Liver (tissue), 9 donors: Measurements from ENCODE around the gene FARS2. TPM values are rescaled to one million over a fixed set of nuclear protein-coding genes. Genes with fewer than 3 reads are reported as not detected.

Source experiments
- DNase-seq: peaks from one replicate; pipeline ENCODE4 v3.0.0-alpha.2; 2017; ENCODE audit warnings: low spot score
- H3K27ac ChIP-seq, 2 donors: one replicate each; pipeline ENCODE4 v1.7.0; 2013; ENCODE audit warnings: inconsistent platforms in 2 of 2, low read length in 2 of 2, control low read depth in 1 of 2, low read depth in 1 of 2, mild to moderate bottlenecking in 1 of 2
- H3K27me3 ChIP-seq, 4 donors: one replicate each; pipeline versions ENCODE4 v1.6.1 to v1.7.0; 2013; ENCODE audit warnings: low read length in 3 of 4, inconsistent platforms in 1 of 4, mild to moderate bottlenecking in 1 of 4, moderate library complexity in 1 of 4; ENCODE audit not compliant: control insufficient read depth in 4 of 4, insufficient read depth in 4 of 4
- H3K36me3 ChIP-seq, 4 donors: one replicate each; pipeline versions ENCODE4 v1.6.1 to v1.7.0; 2013; ENCODE audit warnings: low read length in 3 of 4, mild to moderate bottlenecking in 3 of 4, low read depth in 1 of 4, moderate library complexity in 1 of 4; ENCODE audit not compliant: control insufficient read depth in 4 of 4, insufficient read depth in 3 of 4
- H3K4me1 ChIP-seq, 4 donors: one replicate each; pipeline versions ENCODE4 v1.6.1 to v1.7.0; 2013; ENCODE audit warnings: low read length in 3 of 4, mild to moderate bottlenecking in 3 of 4, moderate library complexity in 1 of 4; ENCODE audit not compliant: control insufficient read depth in 4 of 4, insufficient read depth in 4 of 4
- H3K4me3 ChIP-seq, 3 donors: one replicate each; pipeline versions ENCODE4 v1.6.1 to v1.7.0; 2013; ENCODE audit warnings: low read length in 3 of 3, control low read depth in 1 of 3, low read depth in 1 of 3, mild to moderate bottlenecking in 1 of 3
- H3K9ac ChIP-seq, 2 donors: one replicate each; pipeline ENCODE4 v1.7.0; 2013; ENCODE audit warnings: low read length in 2 of 2, mild to moderate bottlenecking in 2 of 2, moderate library complexity in 2 of 2, control low read depth in 1 of 2, low read depth in 1 of 2
- H3K9me3 ChIP-seq, 4 donors: one replicate each; pipeline versions ENCODE4 v1.6.1 to v1.7.0; 2013; ENCODE audit warnings: low read length in 3 of 4; ENCODE audit not compliant: control insufficient read depth in 4 of 4
- EGR1 ChIP-seq, 2 donors: IDR thresholded peaks; 2 replicates each; pipeline ENCODE4 v1.6.1; 2016 to 2018; ENCODE audit warnings: antibody characterized with exemption in 2 of 2, low read depth in 2 of 2
- FOXA1 ChIP-seq: IDR thresholded peaks from 2 replicates; pipeline ENCODE4 v1.6.1; 2016; ENCODE audit warnings: antibody characterized with exemption
- FOXA2 ChIP-seq: IDR thresholded peaks from 2 replicates; pipeline ENCODE4 v1.6.1; 2016; ENCODE audit warnings: antibody characterized with exemption
- GABPA ChIP-seq, 2 donors: IDR thresholded peaks in 1 of 2; conservative IDR thresholded peaks in 1 of 2; 2 replicates each; pipeline ENCODE4 v1.6.1; 2016; ENCODE audit warnings: antibody characterized with exemption in 2 of 2, mild to moderate bottlenecking in 1 of 2, moderate library complexity in 1 of 2
- HNF4A ChIP-seq, 2 donors: conservative IDR thresholded peaks; 2 replicates each; pipeline ENCODE4 v1.6.1; 2016; ENCODE audit warnings: antibody characterized with exemption in 2 of 2, mild to moderate bottlenecking in 2 of 2
- HNF4G ChIP-seq: IDR thresholded peaks from 2 replicates; pipeline ENCODE4 v1.6.1; 2016; ENCODE audit warnings: antibody characterized with exemption
- JUND ChIP-seq, 2 donors: IDR thresholded peaks; 2 replicates each; pipeline ENCODE4 v1.6.1; 2016; ENCODE audit warnings: antibody characterized with exemption in 2 of 2
- MAX ChIP-seq: IDR thresholded peaks from 2 replicates; pipeline ENCODE4 v1.6.1; 2016; ENCODE audit warnings: antibody characterized with exemption
- NR2F2 ChIP-seq: IDR thresholded peaks from 2 replicates; pipeline ENCODE4 v1.6.1; 2016; ENCODE audit warnings: antibody characterized with exemption
- RAD21 ChIP-seq, 2 donors: IDR thresholded peaks; 2 replicates each; pipeline ENCODE4 v1.6.1; 2016; ENCODE audit warnings: antibody characterized with exemption in 2 of 2, mild to moderate bottlenecking in 2 of 2
- RXRA ChIP-seq, 2 donors: IDR thresholded peaks; 2 replicates each; pipeline ENCODE4 v1.6.1; 2017 to 2018; ENCODE audit warnings: antibody characterized with exemption in 2 of 2, mild to moderate bottlenecking in 1 of 2
- SP1 ChIP-seq: IDR thresholded peaks from 2 replicates; pipeline ENCODE4 v1.6.1; 2018; ENCODE audit warnings: antibody characterized with exemption, mild to moderate bottlenecking
- TAF1 ChIP-seq: conservative IDR thresholded peaks from 2 replicates; pipeline ENCODE4 v1.6.1; 2016; ENCODE audit warnings: antibody characterized with exemption, mild to moderate bottlenecking
- YY1 ChIP-seq: IDR thresholded peaks from 2 replicates; pipeline ENCODE4 v1.6.1; 2016; ENCODE audit warnings: antibody characterized with exemption, mild to moderate bottlenecking
- WGBS: extraction: QIAGEN DNeasy Blood & Tissue Kit; methylation state at CpG from one replicate; pipeline ENCODE4 v1.1.7; 2013; 5-methylcytosine and 5-hydroxymethylcytosine counted together
- polyA plus RNA-seq, 2 donors: library from polyadenylated mRNA; stranded (reverse) in 1 of 2; unstranded in 1 of 2; fragments of 200-250 nt in 1 of 2; fragments of >200 nt in 1 of 2; fragmentation: Nextera tagmentation in 1 of 2; extraction: Ambion mirVana in 1 of 2; gene quantifications; one replicate each; pipeline versions ENCODE4 v1.2.1 to v1.2.3, GENCODE V29; 2013 to 2015
- total RNA-seq, 2 donors: library from RNA; depleted of rRNA; stranded (reverse); fragments of >200 nt; gene quantifications; one replicate each; pipeline ENCODE4 v1.2.3, GENCODE V29; 2014
- TF ChIP-seq, protein P1 (sequence below): IDR thresholded peaks from 2 replicates; pipeline ENCODE4 v1.6.1; 2016; ENCODE audit warnings: antibody characterized with exemption
- TF ChIP-seq, protein P2 (sequence below): IDR thresholded peaks from 2 replicates; pipeline ENCODE4 v1.6.1; 2016; ENCODE audit warnings: antibody characterized with exemption
- TF ChIP-seq, protein P3 (sequence below): fragments of 150-350 bp; IDR thresholded peaks from 2 replicates; pipeline ENCODE4 v1.5.1; 2017; ENCODE audit warnings: improper control_type of control experiment, low read depth, low read length; ENCODE audit not compliant: missing input control
- TF ChIP-seq, protein P4 (sequence below): IDR thresholded peaks from 2 replicates; pipeline ENCODE4 v1.6.1; 2016; ENCODE audit warnings: antibody characterized with exemption, mild to moderate bottlenecking
- donor health status: healthy.
- donor health status: healthy.
- donor health status: healthy.
- donor health status: healthy.
- donor health status: healthy.

FARS2 gene
- total and polyA plus RNA-seq, 4 donors, result 7.8 to 25.9 (median 11.2) TPM

- no peak for DNase-seq
- H3K4me3 ChIP-seq, result no peak overlapping the region
- no peaks in the 10 kb centered on the region for H3K4me1 ChIP-seq
- H3K27ac ChIP-seq, result no peak overlapping the region
- no peak for TF ChIP-seq TAF1
- TF ChIP-seq YY1, result no peak
- TF ChIP-seq, protein P1, sequence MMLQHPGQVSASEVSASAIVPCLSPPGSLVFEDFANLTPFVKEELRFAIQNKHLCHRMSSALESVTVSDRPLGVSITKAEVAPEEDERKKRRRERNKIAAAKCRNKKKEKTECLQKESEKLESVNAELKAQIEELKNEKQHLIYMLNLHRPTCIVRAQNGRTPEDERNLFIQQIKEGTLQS, result no peak
- TF ChIP-seq, protein P2, sequence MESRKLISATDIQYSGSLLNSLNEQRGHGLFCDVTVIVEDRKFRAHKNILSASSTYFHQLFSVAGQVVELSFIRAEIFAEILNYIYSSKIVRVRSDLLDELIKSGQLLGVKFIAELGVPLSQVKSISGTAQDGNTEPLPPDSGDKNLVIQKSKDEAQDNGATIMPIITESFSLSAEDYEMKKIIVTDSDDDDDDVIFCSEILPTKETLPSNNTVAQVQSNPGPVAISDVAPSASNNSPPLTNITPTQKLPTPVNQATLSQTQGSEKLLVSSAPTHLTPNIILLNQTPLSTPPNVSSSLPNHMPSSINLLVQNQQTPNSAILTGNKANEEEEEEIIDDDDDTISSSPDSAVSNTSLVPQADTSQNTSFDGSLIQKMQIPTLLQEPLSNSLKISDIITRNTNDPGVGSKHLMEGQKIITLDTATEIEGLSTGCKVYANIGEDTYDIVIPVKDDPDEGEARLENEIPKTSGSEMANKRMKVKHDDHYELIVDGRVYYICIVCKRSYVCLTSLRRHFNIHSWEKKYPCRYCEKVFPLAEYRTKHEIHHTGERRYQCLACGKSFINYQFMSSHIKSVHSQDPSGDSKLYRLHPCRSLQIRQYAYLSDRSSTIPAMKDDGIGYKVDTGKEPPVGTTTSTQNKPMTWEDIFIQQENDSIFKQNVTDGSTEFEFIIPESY, result no peak
- no peak for TF ChIP-seq SP1
- TF ChIP-seq EGR1 (IDR thresholded peaks at IDR 0.05; ENCODE audit: low read depth in 2 of 2), result no peak
- TF ChIP-seq HNF4A (conservative IDR thresholded peaks at IDR 0.05), result no peak
- TF ChIP-seq FOXA1, result no peak
- TF ChIP-seq, protein P3, sequence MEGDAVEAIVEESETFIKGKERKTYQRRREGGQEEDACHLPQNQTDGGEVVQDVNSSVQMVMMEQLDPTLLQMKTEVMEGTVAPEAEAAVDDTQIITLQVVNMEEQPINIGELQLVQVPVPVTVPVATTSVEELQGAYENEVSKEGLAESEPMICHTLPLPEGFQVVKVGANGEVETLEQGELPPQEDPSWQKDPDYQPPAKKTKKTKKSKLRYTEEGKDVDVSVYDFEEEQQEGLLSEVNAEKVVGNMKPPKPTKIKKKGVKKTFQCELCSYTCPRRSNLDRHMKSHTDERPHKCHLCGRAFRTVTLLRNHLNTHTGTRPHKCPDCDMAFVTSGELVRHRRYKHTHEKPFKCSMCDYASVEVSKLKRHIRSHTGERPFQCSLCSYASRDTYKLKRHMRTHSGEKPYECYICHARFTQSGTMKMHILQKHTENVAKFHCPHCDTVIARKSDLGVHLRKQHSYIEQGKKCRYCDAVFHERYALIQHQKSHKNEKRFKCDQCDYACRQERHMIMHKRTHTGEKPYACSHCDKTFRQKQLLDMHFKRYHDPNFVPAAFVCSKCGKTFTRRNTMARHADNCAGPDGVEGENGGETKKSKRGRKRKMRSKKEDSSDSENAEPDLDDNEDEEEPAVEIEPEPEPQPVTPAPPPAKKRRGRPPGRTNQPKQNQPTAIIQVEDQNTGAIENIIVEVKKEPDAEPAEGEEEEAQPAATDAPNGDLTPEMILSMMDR, result no peak
- TF ChIP-seq, protein P4, sequence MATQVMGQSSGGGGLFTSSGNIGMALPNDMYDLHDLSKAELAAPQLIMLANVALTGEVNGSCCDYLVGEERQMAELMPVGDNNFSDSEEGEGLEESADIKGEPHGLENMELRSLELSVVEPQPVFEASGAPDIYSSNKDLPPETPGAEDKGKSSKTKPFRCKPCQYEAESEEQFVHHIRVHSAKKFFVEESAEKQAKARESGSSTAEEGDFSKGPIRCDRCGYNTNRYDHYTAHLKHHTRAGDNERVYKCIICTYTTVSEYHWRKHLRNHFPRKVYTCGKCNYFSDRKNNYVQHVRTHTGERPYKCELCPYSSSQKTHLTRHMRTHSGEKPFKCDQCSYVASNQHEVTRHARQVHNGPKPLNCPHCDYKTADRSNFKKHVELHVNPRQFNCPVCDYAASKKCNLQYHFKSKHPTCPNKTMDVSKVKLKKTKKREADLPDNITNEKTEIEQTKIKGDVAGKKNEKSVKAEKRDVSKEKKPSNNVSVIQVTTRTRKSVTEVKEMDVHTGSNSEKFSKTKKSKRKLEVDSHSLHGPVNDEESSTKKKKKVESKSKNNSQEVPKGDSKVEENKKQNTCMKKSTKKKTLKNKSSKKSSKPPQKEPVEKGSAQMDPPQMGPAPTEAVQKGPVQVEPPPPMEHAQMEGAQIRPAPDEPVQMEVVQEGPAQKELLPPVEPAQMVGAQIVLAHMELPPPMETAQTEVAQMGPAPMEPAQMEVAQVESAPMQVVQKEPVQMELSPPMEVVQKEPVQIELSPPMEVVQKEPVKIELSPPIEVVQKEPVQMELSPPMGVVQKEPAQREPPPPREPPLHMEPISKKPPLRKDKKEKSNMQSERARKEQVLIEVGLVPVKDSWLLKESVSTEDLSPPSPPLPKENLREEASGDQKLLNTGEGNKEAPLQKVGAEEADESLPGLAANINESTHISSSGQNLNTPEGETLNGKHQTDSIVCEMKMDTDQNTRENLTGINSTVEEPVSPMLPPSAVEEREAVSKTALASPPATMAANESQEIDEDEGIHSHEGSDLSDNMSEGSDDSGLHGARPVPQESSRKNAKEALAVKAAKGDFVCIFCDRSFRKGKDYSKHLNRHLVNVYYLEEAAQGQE, result no peak
- no peak for TF ChIP-seq RAD21 (IDR thresholded peaks at IDR 0.05)
- TF ChIP-seq HNF4G, result no peak
- TF ChIP-seq FOXA2, result no peak
- TF ChIP-seq NR2F2, result no peak
- TF ChIP-seq JUND (IDR thresholded peaks at IDR 0.05), result no peak
- TF ChIP-seq GABPA (IDR thresholded peaks at IDR 0.05 in 1 of 2, conservative IDR thresholded peaks at IDR 0.05 in 1 of 2), result no peak
- TF ChIP-seq RXRA (IDR thresholded peaks at IDR 0.05), result no peak
- no peak for TF ChIP-seq MAX
- peaks cover 0 to 2% (median 0%) of the 10 kb centered on the region in 4 donors for H3K36me3 ChIP-seq
- no peaks in the 10 kb centered on the region for H3K9me3 ChIP-seq
- 89% methylated on average over 2 of the region's 2 CpGs for WGBS
- no peaks in the 10 kb centered on the region for H3K27me3 ChIP-seq
- H3K9ac ChIP-seq, result no peak overlapping the region
Measured at GRCh38 chr6:5235830-5236229, 25.5 kb upstream of the FARS2 start.
